Nephron (organoid): ENCODE results near the gene ROBO1.

Experiments
- H3K27ac Mint-ChIP-seq, 3 experiments: 2 replicates each; pipeline ENCODE4 v1.8.0; 2020; ENCODE audit warnings: mixed read lengths in 3 of 3, mild to moderate bottlenecking in 2 of 3, moderate library complexity in 1 of 3
- H3K27me3 Mint-ChIP-seq: 2 replicates; pipeline ENCODE4 v1.8.0; 2021; ENCODE audit warnings: low read depth, mild to moderate bottlenecking, moderate library complexity, mixed read lengths
- H3K36me3 Mint-ChIP-seq: 2 replicates; pipeline ENCODE4 v1.8.0; 2020; ENCODE audit warnings: low read depth, mixed read lengths
- H3K4me1 Mint-ChIP-seq: 2 replicates; pipeline ENCODE4 v1.8.0; 2020; ENCODE audit warnings: mixed read lengths
- H3K4me3 Mint-ChIP-seq, 3 experiments: 2 replicates each; pipeline ENCODE4 v1.8.0; 2020; ENCODE audit warnings: mild to moderate bottlenecking in 3 of 3, mixed read lengths in 3 of 3, moderate library complexity in 2 of 3
- H3K9me3 Mint-ChIP-seq: 2 replicates; pipeline ENCODE4 v1.8.0; 2020; ENCODE audit warnings: mixed read lengths
- CTCF ChIP-seq, 3 experiments: fragments of 200-600 bp; sonication (generic); IDR thresholded peaks; one replicate each; pipeline ENCODE4 v1.5.0; 2021; ENCODE audit warnings: antibody characterized with exemption in 3 of 3; ENCODE audit not compliant: unreplicated experiment in 3 of 3

The ROBO1 gene

DNA sequence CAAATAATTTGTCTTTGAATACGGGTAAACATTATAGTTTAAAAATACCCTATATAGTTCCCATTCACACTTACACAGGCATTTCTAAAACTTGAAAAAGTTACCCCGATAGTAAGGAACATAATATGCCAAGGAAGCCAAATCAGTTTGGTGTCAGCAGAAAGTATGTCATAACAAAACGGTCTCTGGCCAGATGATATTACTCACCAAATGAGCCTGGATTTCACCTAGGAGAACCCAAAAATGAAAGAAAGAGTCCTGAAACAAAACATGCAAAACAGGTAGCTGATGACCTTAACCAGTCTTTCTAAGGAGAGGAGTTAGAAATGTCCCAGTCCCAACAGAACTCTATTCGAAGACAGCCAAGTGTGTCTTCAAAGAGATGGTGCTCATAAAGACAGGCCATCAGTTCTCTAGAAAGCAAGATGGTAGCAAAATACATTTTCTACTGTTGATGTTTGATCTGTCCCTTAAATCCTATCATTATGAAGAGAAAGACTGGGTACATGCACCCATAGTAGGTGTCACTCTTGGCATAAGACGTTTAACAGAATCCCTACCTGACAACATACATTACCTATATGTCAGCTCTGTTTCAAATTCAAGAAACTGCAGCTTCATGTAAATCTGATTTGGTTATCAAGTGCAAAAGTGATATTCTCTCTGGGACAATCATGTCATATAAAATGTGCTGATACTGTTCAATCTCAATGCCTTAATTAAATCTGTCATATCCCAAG is 942.5 kb downstream of the ROBO1 start:
- Mint-ChIP-seq H3K4me1 (peaks cover 36% of the 10 kb centered on the region), H3K27me3 (no peaks in the 10 kb centered on the region), H3K36me3 (peaks cover 3% of the 10 kb centered on the region), H3K9me3 (no peaks in the 10 kb centered on the region), H3K4me3 (no peak overlapping the region), H3K27ac (no peak overlapping the region)
- no peak for TF ChIP-seq CTCF (IDR thresholded peaks at IDR 0.05; ENCODE audit: unreplicated experiment in 3 of 3)

- Mint-ChIP-seq H3K4me1 (peaks cover 38% of the 10 kb centered on the region), H3K27ac (no peak overlapping the region), H3K27me3 (no peaks in the 10 kb centered on the region), H3K9me3 (peaks cover 3% of the 10 kb centered on the region), H3K4me3 (no peak overlapping the region), H3K36me3 (peaks cover 11% of the 10 kb centered on the region)
- TF ChIP-seq CTCF (IDR thresholded peaks at IDR 0.05; ENCODE audit: unreplicated experiment in 3 of 3): no peak
These were observed 943.9 kb downstream of the ROBO1 start for GRCh38 chr3:78823859-78824258.

GRCh38 chr3:78823434-78823833 is 944.4 kb downstream of the ROBO1 start:
- Mint-ChIP-seq H3K9me3 (peaks cover 3% of the 10 kb centered on the region), H3K4me1 (peaks cover 38% of the 10 kb centered on the region), H3K27ac (no peak overlapping the region), H3K36me3 (peaks cover 14% of the 10 kb centered on the region), H3K27me3 (no peaks in the 10 kb centered on the region), H3K4me3 (no peak overlapping the region)
- no peak for TF ChIP-seq CTCF (IDR thresholded peaks at IDR 0.05; ENCODE audit: unreplicated experiment in 3 of 3)

DNA sequence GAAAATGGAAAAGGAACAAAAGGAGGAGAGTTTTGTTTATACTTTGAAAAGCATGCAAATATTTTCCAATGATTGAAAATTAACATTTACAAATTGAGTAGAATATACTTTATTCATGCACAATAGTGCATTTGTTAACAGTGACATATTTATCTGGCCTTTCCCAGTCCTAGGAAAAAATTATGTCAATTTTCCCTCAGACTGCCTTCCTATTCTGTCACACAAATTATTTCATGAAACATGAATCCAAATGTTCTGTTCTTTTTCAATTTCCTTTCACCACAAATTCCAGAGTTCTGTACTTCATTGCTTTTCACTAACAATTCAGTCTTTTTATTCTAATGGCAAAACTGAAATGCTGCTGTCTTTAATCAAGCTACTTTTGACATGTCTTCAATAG is 945.1 kb downstream of the ROBO1 start:
- Mint-ChIP-seq H3K9me3 (peaks cover 3% of the 10 kb centered on the region), H3K36me3 (peaks cover 14% of the 10 kb centered on the region), H3K27me3 (no peaks in the 10 kb centered on the region), H3K4me1 (peaks cover 38% of the 10 kb centered on the region), H3K27ac (no peak overlapping the region), H3K4me3 (no peak overlapping the region)
- TF ChIP-seq CTCF (IDR thresholded peaks at IDR 0.05; ENCODE audit: unreplicated experiment in 3 of 3): no peak

GRCh38 chr3:78820542-78820941 is 947.3 kb downstream of the ROBO1 start:
- peaks cover 31% of the 10 kb centered on the region for H3K4me1 Mint-ChIP-seq
- TF ChIP-seq CTCF (IDR thresholded peaks at IDR 0.05; ENCODE audit: unreplicated experiment in 3 of 3): no peak
- no peaks in the 10 kb centered on the region for H3K27me3 Mint-ChIP-seq
- peaks cover 3% of the 10 kb centered on the region for H3K9me3 Mint-ChIP-seq
- H3K36me3 Mint-ChIP-seq: peaks cover 14% of the 10 kb centered on the region
- H3K27ac Mint-ChIP-seq: peak overlapping the region in 1 of 3 experiments; percentile 11
- no peak overlapping the region for H3K4me3 Mint-ChIP-seq
